Mesenchymal stem cell (in vitro differentiated cells and primary cell): ENCODE data around the gene SDF4. TPM values are rescaled to one million over a fixed set of nuclear protein-coding genes. Genes with fewer than 3 reads are reported as not detected.

Source experiments
- DNase-seq: peaks from one replicate; pipeline ENCODE4 v3.0.0-alpha.2; 2013
- H2AFZ ChIP-seq: one replicate; pipeline ENCODE4 v1.6.1; 2013; ENCODE audit warnings: low read depth, mild to moderate bottlenecking, control low read depth, inconsistent platforms, low read length, moderate library complexity
- H2AK5ac ChIP-seq: 2 replicates; pipeline ENCODE4 v1.6.1; 2013; ENCODE audit warnings: low read length, moderate library complexity, mild to moderate bottlenecking, inconsistent platforms; ENCODE audit not compliant: severe bottlenecking
- H2BK120ac ChIP-seq: one replicate; pipeline ENCODE4 v1.6.1; 2013; ENCODE audit warnings: low read depth, mild to moderate bottlenecking, inconsistent platforms, low read length, moderate library complexity
- H2BK12ac ChIP-seq, 2 experiments: one replicate each; pipeline ENCODE4 v1.6.1; 2013; ENCODE audit warnings: inconsistent platforms in 2 of 2, low read length in 2 of 2, mild to moderate bottlenecking in 2 of 2, moderate library complexity in 2 of 2, control low read depth in 1 of 2
- H2BK15ac ChIP-seq: one replicate; pipeline ENCODE4 v1.6.1; 2013; ENCODE audit warnings: mild to moderate bottlenecking, low read depth, inconsistent platforms; ENCODE audit not compliant: poor library complexity, severe bottlenecking
- H2BK5ac ChIP-seq: 2 replicates; pipeline ENCODE4 v1.6.1; 2013; ENCODE audit warnings: low read depth, mild to moderate bottlenecking, low read length, control low read depth, inconsistent platforms; ENCODE audit not compliant: poor library complexity, severe bottlenecking
- H3K14ac ChIP-seq, 2 experiments: one replicate each; pipeline ENCODE4 v1.6.1; 2013; ENCODE audit warnings: inconsistent platforms in 2 of 2, low read length in 2 of 2, control low read depth in 1 of 2, mild to moderate bottlenecking in 1 of 2, moderate library complexity in 1 of 2
- H3K18ac ChIP-seq, 2 experiments: one replicate each; pipeline ENCODE4 v1.6.1; 2013; ENCODE audit warnings: inconsistent platforms in 2 of 2, low read length in 2 of 2, control low read depth in 1 of 2, low read depth in 1 of 2, mild to moderate bottlenecking in 1 of 2
- H3K23ac ChIP-seq, 2 experiments: one replicate each; pipeline ENCODE4 v1.6.1; 2013; ENCODE audit warnings: inconsistent platforms in 2 of 2, low read length in 2 of 2, mild to moderate bottlenecking in 2 of 2, moderate library complexity in 2 of 2, control low read depth in 1 of 2
- H3K27ac ChIP-seq: 2 replicates; pipeline ENCODE4 v1.5.1; 2013; ENCODE audit warnings: mild to moderate bottlenecking, moderate library complexity, low read length, control low read depth, inconsistent platforms; ENCODE audit not compliant: poor library complexity, severe bottlenecking
- H3K27me3 ChIP-seq, 2 experiments: 2 replicates each; pipeline versions ENCODE4 v1.6.1 to v1.7.0; 2013; ENCODE audit warnings: low read length in 2 of 2, mild to moderate bottlenecking in 2 of 2, moderate library complexity in 2 of 2, control low read depth in 1 of 2, inconsistent platforms in 1 of 2; ENCODE audit not compliant: control insufficient read depth in 1 of 2, insufficient read depth in 1 of 2
- H3K36me3 ChIP-seq, 2 experiments: 2 replicates each; pipeline versions ENCODE4 v1.6.1 to v1.7.0; 2013; ENCODE audit warnings: low read length in 2 of 2, control low read depth in 1 of 2, inconsistent platforms in 1 of 2, low read depth in 1 of 2, mild to moderate bottlenecking in 1 of 2; ENCODE audit not compliant: insufficient read depth in 2 of 2, control insufficient read depth in 1 of 2
- H3K4ac ChIP-seq, 2 experiments: one replicate each; pipeline ENCODE4 v1.6.1; 2013; ENCODE audit warnings: inconsistent platforms in 2 of 2, low read length in 2 of 2, mild to moderate bottlenecking in 2 of 2, moderate library complexity in 2 of 2, control low read depth in 1 of 2, low read depth in 1 of 2
- H3K4me1 ChIP-seq: 2 replicates; pipeline ENCODE4 v1.6.1; 2013; ENCODE audit warnings: low read depth, low read length, control low read depth; ENCODE audit not compliant: control insufficient read depth, insufficient read depth
- H3K4me2 ChIP-seq: 2 replicates; pipeline ENCODE4 v1.6.1; 2013; ENCODE audit warnings: low read length, mild to moderate bottlenecking, inconsistent platforms; ENCODE audit not compliant: poor library complexity, severe bottlenecking
- H3K4me3 ChIP-seq, 2 experiments: 2 replicates each; pipeline versions ENCODE4 v1.5.1 to v1.7.0; 2013; ENCODE audit warnings: low read length in 2 of 2, mild to moderate bottlenecking in 2 of 2, control low read depth in 1 of 2, low read depth in 1 of 2; ENCODE audit not compliant: insufficient read depth in 1 of 2
- H3K79me1 ChIP-seq: replicated peaks from 2 replicates; pipeline ENCODE4 v1.6.1; 2013; ENCODE audit warnings: mild to moderate bottlenecking, control low read depth, low read length, inconsistent platforms; ENCODE audit not compliant: poor library complexity, severe bottlenecking
- H3K9ac ChIP-seq: 2 replicates; pipeline ENCODE4 v1.7.0; 2013; ENCODE audit warnings: mild to moderate bottlenecking, low read length, moderate library complexity
- H3K9me3 ChIP-seq: 2 replicates; pipeline ENCODE4 v1.7.0; 2013; ENCODE audit warnings: mild to moderate bottlenecking, low read length; ENCODE audit not compliant: control insufficient read depth
- H4K8ac ChIP-seq: one replicate; pipeline ENCODE4 v1.6.1; 2013; ENCODE audit warnings: inconsistent platforms, mild to moderate bottlenecking, low read length, moderate library complexity
- H4K91ac ChIP-seq: one replicate; pipeline ENCODE4 v1.6.1; 2013; ENCODE audit warnings: mild to moderate bottlenecking, low read length, inconsistent platforms
- WGBS: methylation state at CpG from one replicate; pipeline ENCODE4 v1.1.7; 2013; ENCODE audit warnings: mixed read lengths; 5-methylcytosine and 5-hydroxymethylcytosine counted together
- polyA plus RNA-seq, 2 experiments: library from polyadenylated mRNA; stranded (reverse); fragments of 200-250 nt; gene quantifications; one replicate each; pipeline ENCODE4 v1.2.3, GENCODE V29; 2013

SDF4 gene, protein sequence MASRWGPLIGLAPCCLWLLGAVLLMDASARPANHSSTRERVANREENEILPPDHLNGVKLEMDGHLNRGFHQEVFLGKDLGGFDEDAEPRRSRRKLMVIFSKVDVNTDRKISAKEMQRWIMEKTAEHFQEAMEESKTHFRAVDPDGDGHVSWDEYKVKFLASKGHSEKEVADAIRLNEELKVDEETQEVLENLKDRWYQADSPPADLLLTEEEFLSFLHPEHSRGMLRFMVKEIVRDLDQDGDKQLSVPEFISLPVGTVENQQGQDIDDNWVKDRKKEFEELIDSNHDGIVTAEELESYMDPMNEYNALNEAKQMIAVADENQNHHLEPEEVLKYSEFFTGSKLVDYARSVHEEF
- polyA plus RNA-seq (2013, experiment 1 of 2), result 239 TPM
- polyA plus RNA-seq (2013, experiment 2 of 2), result 241 TPM

DNA sequence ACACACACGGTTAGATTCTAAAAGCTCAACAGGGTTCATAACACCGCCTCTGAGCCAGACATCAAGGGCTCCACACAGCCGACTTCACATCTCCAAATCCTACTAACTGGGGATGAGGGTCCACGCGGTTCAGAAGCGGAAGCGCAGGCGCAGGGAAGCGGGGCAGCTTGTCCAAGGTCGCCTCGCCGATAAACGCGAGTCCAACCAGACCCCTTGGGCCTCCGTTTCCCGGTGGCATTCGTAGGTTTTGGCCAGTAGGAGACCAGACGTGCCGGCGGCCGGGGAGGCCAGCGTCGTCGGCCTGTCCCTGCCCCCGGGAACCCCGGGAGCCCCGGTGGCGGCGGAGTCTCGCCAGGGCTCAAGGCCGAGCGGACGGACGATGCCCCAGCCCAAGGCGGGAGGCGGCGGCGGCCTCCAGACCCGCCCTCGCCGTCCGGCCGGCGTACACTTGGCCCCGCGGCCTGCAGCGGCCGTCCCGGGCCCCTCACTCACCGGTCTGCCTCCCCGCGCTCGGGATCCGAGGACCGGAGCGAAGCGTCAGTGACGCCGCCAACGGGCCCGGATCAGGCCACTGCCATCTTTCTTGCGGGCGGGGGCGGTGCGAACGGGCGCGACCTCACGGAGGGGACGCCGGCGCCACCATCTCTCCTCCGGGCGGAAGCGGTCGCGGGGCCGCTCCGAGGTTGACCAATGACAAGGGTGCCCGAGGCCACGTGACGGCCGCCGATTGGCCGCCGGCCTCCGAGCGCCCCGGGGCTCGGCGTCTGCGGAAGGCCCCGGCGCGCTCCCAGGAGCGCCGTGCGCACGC, at the start of gene SDF4:
SDF4 (minus strand) TSS at position 602 of the 808 bp plus-strand sequence. CDS start 3,229 bp downstream, outside the sequence.
- Histone ChIP-seq H2AFZ (peak within 1 kb of the TSS; percentile 80), H4K8ac (peak within 1 kb of the TSS; percentile 100), H2BK12ac (peak within 1 kb of the TSS; percentile 12 to 83), H4K91ac (peak within 1 kb of the TSS; percentile 99), H3K9ac (peak within 1 kb of the TSS; percentile 93), H2BK120ac (peak within 1 kb of the TSS; percentile 80), H3K36me3 (peaks cover 26 to 70% of the 10 kb centered on the region in 2 experiments), H3K4me1 (peaks cover 31% of the 10 kb centered on the region), H3K9me3 (peaks cover 3% of the 10 kb centered on the region), H2AK5ac (peak within 1 kb of the TSS; percentile 92), H3K79me1 (peaks cover 27% of the 10 kb centered on the region), H3K18ac (peak within 1 kb of the TSS; percentile 95 to 96), H3K4me2 (peak within 1 kb of the TSS; percentile 60), H3K14ac (peak within 1 kb of the TSS in 1 of 2 experiments; percentile 96), H3K4ac (peak within 1 kb of the TSS; percentile 96 to 98), H3K23ac (peak within 1 kb of the TSS in 1 of 2 experiments; percentile 98), H3K27ac (peak within 1 kb of the TSS; percentile 42), H2BK15ac (no peak within 1 kb of the TSS), H3K27me3 (peaks cover 0 to 1% of the 10 kb centered on the region in 2 experiments), H2BK5ac (peak within 1 kb of the TSS; percentile 85), H3K4me3 (peak within 1 kb of the TSS; percentile 94 to 95)
- under 1% methylated on average over 69 of the region's 99 CpGs for WGBS
- DNase-seq, result peak; percentile 96

DNA sequence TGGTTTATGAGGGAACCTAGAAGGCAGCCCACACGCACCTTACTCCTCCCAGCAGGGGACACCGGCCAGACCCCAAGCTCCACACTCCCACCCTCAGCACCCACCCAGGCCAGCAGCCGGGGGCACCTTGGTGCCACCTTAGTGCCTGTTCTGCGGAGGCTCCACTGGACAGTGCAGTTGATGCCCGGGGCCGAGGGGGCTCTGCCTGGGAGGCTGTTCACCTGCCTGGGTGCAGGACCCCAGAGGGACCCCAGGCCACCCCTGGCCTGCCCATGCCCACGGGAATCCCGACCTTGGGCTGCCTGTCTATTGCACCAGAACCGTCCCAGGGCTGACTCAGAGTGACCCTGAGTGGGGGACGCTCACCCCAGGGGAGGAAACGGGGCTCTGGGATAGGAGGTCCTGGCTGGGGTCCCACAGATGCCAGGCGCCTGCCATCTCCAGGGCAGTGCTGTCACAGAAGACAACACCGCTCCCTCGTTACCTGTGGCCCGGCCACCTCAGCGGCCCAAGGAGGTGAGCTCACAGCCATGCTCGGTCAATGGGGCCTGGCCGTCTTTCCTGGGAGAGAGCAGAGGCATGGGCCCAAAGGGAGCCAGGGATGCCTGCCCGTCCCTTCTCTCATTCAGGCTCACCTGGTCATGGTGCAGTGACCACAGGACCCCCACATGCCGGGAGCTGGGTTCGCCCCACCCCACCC, 49.1 kb upstream of the SDF4 start:
- peaks cover 24% of the 10 kb centered on the region for H3K4me1 ChIP-seq
- H3K4me2 ChIP-seq, result no peak overlapping the region
- no peak overlapping the region for H2AK5ac ChIP-seq
- H3K36me3 ChIP-seq, result no peaks in the 10 kb centered on the region
- 88% methylated on average over 21 of the region's 21 CpGs for WGBS
- H3K14ac ChIP-seq, result no peak overlapping the region
- H2AFZ ChIP-seq, result no peak overlapping the region
- H3K79me1 ChIP-seq, result no peaks in the 10 kb centered on the region
- no peak overlapping the region for H3K18ac ChIP-seq
- H2BK120ac ChIP-seq, result no peak overlapping the region
- no peak overlapping the region for H3K4me3 ChIP-seq
- no peak overlapping the region for H3K4ac ChIP-seq
- H2BK15ac ChIP-seq, result peak overlapping the region; percentile 29
- peaks cover 0 to 15% of the 10 kb centered on the region in 2 experiments for H3K27me3 ChIP-seq
- no peak overlapping the region for H3K9ac ChIP-seq
- H3K23ac ChIP-seq, result no peak overlapping the region
- no peak overlapping the region for H3K27ac ChIP-seq
- no peak overlapping the region for H2BK12ac ChIP-seq
- no peak for DNase-seq
- H2BK5ac ChIP-seq, result no peak overlapping the region
- no peak overlapping the region for H4K8ac ChIP-seq
- no peaks in the 10 kb centered on the region for H3K9me3 ChIP-seq
- no peak overlapping the region for H4K91ac ChIP-seq

DNA sequence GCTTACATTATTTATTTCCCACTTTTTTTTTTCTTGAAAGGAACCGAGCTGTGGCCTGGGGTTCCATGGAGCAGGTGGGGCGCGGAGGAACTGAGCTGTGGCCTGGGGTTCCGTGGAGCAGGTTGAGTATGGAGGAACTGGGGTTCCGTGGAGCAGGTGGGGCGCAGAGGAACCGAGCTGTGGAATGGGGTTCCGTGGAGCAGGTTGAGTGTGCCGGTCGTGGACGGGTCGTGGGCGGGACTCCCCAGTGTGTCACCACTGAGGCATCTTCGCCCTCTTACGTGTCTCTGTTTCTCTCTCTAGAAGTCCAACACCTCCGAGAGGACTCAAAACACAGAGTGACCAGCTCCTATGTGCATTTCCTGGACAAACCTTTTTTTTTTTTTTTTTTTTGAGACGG, 47.2 kb upstream of the SDF4 start:
- no peak overlapping the region for H3K14ac ChIP-seq
- no peak for DNase-seq
- no peak overlapping the region for H2BK12ac ChIP-seq
- peaks cover 0 to 4% of the 10 kb centered on the region in 2 experiments for H3K36me3 ChIP-seq
- no peak overlapping the region for H3K9ac ChIP-seq
- H3K4me1 ChIP-seq, result peaks cover 39% of the 10 kb centered on the region
- H2AK5ac ChIP-seq, result no peak overlapping the region
- H4K8ac ChIP-seq, result no peak overlapping the region
- H3K23ac ChIP-seq, result no peak overlapping the region
- no peak overlapping the region for H2BK120ac ChIP-seq
- H4K91ac ChIP-seq, result no peak overlapping the region
- H3K18ac ChIP-seq, result no peak overlapping the region
- H2AFZ ChIP-seq, result no peak overlapping the region
- H3K4me2 ChIP-seq, result no peak overlapping the region
- WGBS, result 95% methylated on average over 16 of the region's 17 CpGs
- no peak overlapping the region for H2BK15ac ChIP-seq
- no peaks in the 10 kb centered on the region for H3K27me3 ChIP-seq
- no peak overlapping the region for H3K4me3 ChIP-seq
- no peak overlapping the region for H3K27ac ChIP-seq
- H3K9me3 ChIP-seq, result no peaks in the 10 kb centered on the region
- H3K79me1 ChIP-seq, result peaks cover 12% of the 10 kb centered on the region
- no peak overlapping the region for H2BK5ac ChIP-seq
- no peak overlapping the region for H3K4ac ChIP-seq
